ENCODE data around the gene TSPAN17.
A peak's percentile ranks its signal among the peaks of the same experiment; 100 is the strongest.
"Not testable (repeated sequence)": the region's sequence is repeated elsewhere in the genome, so short reads cannot be mapped to it uniquely, and the experiment has no call there.

Gene TSPAN17, protein sequence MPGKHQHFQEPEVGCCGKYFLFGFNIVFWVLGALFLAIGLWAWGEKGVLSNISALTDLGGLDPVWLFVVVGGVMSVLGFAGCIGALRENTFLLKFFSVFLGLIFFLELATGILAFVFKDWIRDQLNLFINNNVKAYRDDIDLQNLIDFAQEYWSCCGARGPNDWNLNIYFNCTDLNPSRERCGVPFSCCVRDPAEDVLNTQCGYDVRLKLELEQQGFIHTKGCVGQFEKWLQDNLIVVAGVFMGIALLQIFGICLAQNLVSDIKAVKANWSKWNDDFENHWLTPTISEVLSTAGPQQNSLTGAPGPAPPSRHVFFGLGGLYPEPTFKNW

DNA sequence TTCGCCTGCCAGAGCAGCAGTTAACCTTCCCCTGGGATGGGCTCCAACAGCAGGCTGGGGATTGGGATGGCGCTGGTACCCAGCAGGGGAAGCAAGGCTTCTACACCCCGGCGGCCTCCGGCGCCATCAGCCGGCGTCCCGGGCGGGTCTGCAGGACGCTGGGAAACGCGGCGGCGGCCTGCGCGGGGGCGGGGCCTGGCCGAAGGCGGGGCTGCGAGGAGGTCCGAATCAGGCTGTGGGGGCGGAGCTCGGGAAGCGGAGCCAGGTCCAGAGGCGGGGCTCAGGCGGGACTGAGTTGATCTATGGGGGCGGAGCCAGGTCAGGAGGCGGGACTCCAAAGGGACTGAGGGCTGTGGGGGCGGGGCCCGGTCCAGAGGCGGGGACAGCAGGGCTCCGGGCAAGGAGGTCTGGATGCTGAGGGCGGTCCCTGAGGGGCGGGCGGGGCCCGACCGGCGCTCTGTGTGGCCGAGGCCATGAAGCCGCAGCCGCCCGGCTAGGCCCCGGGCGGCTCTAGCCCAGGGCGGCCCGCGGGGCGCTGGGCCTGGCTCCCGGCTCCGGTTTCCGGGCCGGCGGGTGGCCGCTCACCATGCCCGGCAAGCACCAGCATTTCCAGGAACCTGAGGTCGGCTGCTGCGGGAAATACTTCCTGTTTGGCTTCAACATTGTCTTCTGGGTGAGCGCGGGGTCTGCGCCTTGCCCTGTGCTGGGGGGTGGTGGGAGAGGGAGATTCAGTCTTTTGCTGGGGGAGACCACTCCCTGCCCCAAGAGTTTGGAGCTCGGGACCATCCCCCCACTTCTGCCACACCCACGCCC lies at the start of gene TSPAN17:
Gene TSPAN17 (plus strand): TSS at position 455 of the 813 bp plus-strand sequence. CDS start 132 bp downstream, at position 587.
- DNase-seq = peak; percentile 94 to 99

DNA sequence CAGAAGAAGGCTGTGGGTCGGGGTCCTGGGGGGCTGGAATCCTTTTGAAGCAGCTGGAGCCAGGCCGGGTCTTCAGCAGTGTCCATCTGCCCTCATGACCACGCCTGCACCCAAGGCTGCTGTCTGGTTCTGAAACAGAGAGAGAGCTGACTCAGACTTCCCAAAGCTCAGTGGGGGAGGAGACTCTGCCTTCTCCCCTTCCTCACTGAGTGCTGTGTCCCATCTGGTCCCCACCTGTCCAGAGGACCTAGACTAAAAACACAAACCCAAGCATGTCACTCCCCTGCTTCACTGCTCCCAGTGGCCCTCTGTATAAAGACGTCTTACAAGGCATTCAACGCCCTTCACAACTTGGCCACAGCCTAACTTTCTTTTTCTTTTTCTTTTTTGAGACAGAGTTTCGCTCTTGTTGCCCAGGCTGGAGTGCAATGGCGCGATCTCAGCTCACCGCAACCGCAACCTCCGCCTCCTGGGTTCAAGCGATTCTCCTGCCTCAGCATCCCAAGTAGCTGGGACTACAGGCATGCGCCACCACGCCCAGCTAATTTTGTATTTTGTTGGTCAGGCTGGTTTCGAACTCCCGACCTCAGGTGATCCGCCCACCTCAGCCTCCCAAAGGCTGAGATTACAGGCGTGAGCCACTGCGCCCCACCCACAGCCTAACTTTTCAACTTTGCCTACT lies 47.4 kb upstream of the TSPAN17 start:
- DNase-seq = not testable (repeated sequence)

DNA sequence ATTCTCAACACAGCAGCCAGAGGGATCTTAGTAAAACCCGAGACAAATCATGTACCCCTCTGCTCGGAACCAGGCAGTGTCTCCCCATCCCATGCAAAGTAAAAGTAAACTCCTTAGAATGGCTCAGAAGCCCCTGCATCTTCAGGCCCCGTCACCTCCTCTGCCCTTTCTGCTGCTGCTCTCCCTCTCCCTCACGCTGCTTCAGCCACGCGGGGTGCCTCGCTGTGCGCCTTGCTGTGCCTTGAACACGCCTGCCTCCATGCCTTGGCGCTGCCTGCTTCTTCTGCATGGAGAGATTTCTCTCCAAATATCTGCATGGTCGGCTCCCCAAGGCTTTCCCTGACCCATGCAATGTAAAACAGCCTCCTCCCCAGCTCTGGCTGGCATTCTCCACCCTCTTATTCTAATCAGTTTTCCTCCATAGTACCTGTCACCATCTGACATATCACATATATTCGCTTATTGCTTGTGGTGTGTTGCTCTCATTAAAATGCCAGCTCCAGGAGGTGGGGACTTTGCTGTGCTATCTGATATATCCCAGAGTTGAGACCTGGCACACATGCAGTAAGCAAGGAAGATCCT lies 45.3 kb upstream of the TSPAN17 start:
- no peak for DNase-seq

DNA sequence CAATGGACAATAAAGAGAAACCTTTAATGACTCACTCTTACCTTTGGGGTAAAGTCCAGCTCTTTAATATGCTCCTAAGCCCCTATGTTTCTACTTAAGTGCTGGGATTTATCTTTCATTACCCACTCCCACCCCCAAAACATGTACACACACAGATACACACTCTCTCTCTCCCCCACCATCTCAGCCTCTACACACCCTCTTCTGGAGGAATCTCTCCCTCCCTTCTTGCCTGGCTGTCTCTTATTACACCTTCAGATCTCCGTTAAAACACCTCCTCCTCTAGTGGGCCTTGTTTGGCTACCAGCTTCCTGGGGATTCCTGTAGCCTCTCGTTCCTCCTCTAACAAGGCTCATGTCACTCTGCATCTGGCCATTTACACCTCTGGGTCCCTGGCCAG lies 44.2 kb upstream of the TSPAN17 start:
- DNase-seq = no peak

DNA sequence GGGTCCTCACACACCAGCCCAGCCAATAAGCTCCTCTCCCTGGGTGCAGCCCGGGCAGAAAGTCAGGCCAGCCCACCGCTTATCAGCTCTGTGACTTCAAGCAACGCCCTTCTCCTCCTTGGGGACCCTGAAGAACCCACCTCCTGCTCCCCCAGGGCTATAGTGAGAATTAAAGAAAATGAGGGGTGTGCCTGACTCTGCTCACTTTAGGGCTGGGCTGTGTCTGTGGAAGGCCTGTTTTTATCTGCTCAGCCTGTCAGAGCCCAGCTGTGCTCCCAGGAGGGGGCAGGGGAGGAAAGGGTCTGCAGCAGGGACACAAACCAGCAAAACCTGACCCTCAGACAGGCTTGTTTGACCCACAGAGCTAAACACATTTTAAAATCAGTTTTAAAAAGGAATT lies 41.3 kb upstream of the TSPAN17 start:
- no peak for DNase-seq

DNA sequence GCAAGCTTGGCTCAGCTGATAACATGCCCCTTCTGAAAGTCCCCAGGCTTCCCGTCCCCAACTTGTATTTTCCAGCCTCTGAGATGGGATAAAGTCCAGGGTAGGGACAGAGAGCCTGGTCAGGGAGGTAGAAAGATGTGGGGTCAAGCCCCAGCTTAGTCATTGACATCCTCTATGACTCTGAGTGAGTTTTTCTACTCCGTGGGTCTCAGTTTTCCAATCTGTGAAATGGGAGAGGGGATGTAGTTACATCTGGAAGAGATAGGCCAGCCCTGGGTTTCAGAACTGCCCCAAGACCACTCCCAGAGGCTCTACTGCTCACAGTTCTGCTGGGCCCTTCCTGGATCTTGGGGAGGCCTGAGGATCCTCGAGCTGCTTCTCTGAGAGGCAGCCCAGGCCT lies 40.4 kb upstream of the TSPAN17 start:
- no peak for DNase-seq

DNA sequence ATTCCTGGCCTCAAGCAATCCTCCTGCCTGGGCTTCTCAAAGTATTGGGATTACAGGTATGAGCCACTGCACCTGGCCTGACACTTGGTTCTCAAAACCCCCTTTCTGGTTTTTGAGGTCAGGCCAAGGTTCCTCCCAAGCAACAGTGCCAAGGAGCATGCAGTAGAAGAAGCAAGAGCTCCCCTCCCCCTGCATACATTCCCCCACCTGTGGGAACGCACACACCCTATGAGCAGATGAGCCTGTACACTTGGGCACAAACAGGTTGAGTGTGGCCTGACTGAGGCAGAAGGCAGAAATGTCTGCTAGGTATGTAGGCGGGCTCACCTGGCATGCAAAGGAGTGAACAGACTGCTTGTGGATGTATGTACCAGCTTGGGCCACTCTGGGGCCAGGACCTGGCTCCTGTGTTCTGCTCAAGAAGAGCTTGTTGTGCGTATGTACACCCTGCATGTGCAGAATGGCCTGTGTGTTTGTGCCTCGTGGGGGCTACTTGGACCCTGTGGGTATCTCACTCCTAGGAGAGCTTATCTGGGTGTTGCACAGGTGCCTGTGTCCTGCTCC lies 39.1 kb upstream of the TSPAN17 start:
- no peak for DNase-seq

DNA sequence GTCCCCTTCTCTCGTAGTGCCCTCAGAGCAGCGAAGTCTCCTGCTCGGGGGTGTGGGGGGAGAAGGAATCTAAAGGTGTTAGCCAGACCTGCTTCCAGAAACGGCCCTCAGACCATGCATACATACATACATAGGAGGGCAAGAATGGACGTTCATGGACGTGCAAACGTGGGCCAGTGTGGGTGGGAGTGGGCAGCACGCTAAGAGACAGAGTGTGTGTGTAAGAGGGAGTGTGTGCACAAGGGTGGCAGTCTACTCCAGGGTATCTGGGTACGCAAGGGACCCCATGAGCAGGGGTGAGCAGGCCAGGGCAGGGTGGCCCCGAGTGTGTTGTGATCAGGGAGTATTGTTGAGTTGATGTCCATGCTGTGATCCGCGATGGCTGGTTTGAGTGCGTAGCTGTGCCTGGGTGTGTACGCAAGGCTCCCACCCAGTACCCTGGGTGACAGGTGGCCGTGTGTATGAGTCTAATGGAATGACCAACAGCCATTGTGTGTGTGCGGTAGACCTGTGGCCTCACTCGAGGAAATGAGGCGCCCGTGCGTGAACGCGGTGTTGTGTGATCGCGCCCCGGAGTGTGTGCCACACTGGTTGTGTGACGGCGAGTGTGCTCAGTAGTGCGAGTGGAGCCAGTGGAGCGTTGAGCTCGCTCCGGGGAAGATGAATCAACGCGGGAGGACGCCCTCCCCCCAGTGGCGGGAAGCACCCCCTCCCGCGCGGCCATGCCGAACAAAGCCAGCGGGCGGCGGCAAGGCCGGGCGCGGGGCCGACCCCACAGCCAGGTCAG lies 38.2 kb upstream of the TSPAN17 start:
- peak; percentile 25 to 32 for DNase-seq

DNA sequence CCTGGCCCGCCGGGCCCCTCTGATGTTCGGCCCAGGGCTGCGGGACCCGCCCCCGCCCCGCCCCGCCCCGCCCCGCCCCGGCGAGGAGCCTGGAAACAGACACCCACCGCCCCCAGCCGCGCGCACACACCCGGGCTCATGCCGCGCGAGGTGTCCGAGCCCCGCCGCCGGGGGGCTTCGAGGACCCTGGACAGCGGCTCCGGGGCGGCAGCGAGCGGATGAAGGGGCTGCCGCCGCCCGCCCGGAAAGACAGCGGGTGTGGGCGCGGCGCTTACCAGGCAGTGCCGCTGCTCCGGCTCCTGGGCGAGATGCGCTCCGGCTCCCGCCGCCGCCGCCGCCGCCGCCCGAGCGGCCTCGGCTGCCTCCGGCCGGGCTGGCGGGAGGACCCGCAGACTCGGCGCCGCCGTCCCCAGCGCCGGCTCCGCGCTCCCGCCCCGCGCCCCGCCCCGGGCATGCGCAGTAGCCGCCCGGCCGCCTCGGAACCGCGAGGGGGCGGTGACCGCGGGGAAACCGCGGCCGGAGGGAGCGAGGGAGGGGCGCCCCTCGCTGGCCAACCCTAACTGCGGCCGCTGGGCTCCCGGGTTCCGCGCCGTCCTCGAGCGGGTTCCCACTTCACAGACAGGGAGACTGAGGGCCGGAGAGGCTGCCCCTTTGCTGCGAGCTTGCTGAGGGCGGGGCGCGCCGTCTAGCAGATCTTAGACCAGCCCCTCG lies 37.4 kb upstream of the TSPAN17 start, which contains the start of gene GPRIN1:
Gene GPRIN1 (minus strand): TSS at position 433 of the 711 bp plus-strand sequence. CDS start 10,322 bp downstream, outside the sequence.
- DNase-seq = peak; percentile 30 to 72

DNA sequence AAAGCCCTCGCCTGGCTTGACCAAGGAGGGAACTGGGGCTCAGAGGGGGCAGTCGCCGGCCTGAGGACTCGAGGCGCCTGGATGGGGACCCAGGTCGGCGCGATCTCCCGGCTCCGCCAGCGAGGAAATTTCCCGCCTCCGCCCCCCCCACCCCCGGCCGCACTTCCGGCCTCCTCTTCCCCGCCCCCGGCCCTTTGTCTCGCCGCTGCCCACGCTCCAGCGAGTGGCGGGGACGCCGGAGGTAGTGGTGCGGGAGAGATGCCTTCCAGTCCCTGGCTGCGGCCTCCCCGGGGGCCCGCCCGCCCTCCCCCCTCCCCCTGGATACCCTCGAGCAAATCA lies 36.9 kb upstream of the TSPAN17 start:
- no peak for DNase-seq

DNA sequence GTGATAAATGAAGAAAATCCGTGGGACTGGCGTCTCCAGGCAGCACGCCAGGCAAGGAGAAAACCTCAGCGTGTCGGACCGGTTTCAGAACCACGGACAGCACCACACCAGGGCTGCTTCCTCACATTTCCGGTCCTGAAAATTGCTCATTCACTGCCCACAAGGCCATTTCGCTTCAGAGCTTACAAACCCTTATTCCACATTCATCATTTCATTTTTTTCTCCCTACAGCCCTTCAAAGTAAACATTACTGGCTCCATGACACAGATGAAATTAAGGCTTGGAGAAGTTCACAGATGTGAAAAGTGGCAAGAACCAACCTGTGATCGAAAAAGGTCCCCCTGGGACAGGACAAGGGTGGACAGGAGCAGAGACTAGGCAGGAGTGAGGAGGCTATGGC lies 35.8 kb upstream of the TSPAN17 start:
- DNase-seq = peak; percentile 10 to 20

DNA sequence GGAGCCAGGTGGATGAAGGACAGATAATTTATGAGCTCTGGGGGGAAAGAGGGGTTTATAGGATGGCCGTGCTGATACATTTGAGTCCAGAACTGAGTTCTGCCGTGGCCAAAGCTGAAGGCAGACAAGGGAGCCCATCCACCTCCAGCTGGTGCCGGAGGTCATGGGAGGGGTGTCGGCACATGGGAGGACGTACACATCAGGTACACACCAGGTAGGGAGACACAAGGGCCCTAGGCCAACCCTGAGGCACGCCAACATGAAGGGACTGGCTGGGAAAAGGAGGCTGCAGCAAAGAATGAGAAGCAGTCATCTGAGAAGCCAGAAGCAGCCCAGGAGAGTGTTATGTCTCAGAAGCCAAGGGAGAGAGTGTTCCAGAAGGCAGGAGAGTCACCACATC lies 35.3 kb upstream of the TSPAN17 start:
- DNase-seq = no peak

DNA sequence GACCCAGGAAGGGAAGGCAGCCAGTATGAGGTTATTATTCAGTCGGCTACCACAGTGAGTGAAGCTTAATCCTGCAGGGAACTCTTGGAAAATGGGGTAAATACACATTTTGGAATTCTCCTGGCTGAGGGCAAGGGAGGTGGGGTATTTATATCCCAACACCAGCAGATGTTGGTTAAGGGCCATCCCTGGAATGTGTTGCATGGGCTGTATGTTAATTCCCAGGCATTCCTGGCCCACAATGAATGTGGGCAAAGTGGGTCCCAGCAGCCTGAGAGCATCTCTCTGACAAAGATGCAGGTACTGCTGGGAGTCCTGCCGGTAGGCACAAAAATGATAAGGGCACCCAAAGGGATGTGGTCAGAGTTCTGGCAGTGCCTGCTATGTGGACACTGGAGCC lies 34.4 kb upstream of the TSPAN17 start:
- no peak for DNase-seq

DNA sequence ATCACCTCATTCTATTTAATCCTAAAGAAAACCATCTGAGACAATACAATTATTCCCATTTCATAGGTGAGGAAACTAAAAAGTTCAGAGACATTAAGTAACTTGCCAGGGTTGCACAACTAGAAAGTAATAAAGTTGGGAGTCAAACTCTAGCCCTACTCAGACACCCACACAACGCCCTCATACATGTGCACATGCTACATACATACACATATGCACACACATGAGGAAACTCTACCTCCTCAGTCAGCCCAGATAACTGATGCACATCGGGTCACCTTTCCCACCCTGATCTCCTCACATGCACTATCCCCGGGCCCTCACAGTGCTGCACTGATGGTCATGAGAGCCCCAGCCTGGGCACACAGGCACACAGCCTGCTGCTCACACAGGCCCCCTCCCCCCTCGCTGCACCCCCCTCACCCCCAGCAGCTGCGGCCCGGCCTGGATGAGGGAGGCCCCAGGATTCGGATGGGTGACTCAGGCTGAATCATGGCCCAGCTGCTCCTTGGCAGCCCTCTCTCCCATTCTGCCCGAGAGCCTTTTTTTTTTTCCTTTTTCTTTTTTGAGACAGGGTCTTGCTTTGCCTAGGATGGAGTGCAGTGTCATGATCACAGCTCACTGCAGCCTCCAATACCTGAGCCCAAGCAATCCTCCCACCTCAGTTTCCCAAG lies 32.3 kb upstream of the TSPAN17 start:
- DNase-seq = no peak

DNA sequence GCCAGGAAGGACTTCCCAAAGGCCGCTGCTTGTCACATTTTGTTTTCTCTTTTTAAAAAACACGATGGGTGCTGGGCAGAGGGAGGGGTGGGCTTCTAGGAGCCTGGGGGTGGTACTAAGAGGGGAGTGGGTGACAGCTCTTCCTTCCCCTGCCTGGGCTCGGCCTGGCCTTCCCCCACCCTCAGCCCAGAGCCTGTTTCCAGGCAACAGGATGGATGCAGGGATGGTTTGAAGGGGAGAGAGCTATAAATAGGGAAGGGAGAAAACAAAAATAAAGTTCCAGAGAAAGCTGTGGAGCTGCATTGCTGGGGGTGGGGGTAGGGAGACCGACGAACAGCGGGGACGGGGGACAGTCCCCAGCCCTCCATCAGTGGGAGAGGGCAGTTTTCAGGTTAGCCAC lies 30.8 kb upstream of the TSPAN17 start:
- DNase-seq = no peak

DNA sequence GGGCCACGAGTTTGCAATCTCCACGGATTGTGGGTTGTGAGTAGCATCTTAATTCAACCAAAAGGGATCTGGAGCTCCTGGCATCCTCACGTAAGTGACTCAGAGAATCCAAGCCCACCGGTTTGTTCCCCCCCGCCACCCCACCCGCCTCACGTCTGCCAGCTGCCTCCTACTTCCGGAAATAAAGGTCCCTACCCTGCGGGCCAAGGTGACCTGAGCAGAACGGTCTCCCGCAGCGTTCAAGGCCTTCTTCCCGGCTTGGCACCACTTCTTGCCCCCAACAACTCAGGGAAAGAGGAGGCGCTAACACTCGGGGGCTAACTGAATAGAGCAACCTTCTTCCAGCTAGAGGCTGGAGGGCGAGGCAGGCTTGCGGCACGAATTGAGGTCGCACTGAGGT lies 28.5 kb upstream of the TSPAN17 start:
- DNase-seq = no peak

DNA sequence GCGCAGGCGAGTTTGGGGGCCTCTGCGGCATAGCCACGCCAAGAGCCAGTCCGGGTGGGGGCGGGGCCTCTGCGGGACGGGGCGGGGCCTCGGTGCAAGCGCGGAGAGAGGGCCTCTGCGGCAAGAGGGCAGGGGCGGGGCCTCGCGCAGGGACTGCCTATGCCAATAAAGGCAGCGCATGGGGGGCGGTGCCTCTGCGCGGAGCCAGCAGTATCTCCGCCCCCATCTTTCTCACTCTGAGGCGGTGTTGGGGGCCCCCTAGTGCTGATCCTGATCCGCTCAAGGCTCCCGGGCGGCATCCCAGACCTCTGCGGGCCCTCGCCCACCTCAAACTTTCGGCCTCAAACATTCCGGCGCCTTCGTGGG lies 28.1 kb upstream of the TSPAN17 start:
- DNase-seq = peak; percentile 75 to 82

DNA sequence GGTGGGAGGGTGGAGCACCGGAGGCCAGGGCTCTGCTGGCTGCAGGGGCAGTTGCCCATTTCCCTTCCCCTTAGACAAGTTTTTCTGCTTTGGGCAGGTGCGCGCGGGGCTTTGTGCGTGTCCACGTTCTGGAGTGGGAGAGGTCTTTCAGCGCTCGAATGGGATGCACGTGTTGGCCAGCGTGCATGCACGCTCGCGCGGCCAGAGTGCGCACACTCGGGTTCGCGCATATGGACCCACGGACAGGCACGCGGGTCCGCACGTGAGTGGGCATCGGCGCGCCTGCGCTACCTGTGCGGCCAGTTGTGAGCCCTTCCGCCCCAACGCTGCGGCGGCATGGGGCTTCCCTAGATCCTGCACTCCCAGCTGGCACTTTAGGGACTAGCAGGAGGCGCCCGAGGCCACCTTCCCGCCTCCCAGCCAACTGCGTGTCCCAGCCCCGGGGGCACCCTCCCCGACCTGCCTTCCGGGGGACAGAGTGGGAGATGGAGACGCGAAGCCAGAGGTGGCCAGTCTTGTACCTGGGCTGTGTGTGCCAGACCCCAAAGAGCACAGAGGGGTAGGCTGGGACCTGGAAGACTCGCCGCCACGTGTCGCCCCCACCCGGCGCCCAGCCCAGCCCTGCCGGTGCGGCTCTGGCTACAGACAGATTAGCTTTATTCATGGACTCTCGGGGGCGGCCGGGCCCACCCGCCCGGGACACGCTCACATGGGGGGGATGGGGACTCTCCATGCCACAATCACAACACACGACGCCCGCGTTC lies 27.5 kb upstream of the TSPAN17 start:
- DNase-seq = peak in 1 of 2 experiments; percentile 13

DNA sequence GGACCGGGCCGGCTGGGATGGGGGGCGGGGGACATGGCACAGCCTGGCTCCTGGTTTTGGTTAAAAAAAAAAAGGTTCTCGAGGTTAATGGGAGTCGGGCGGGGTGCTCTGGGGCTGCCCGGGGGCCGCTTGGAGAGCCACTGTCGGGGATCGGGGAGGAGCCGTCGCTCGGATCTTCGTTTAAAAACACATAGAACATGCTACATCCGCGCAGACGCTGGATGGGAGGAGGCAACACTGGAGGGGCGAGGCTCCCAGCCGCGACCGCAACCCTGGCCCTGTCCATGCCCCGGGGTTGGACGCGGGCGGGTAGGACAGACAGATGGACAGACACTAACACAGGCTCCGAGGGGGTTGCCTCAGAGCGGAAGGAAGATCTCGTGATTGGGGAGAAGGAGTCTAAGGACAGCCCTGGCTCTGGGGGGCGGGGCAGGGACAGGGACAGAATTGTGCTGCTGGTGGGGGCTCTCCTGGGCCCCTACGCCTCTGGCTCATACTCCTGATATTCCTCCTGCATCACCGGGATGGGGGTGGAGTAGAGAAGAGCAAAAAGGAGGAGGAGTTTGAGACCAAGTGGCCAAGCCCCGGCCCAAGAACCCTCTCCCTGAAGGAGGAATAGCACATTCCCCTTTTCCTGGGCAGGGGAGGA lies 26.8 kb upstream of the TSPAN17 start:
- DNase-seq = no peak

All from stimulated activated CD4-positive, alpha-beta T cell treated with anti-CD3 and anti-CD28 coated beads, Interleukin-4, amount 100 ng/mL, for 4 hours (primary cell).